NB4 (cell line): Measurements from ENCODE around the gene OSBPL2.

Source experiments
- DNase-seq: peaks from one replicate; pipeline ENCODE4 v3.0.0; 2010; ENCODE audit warnings: low read depth
- H3K4me3 ChIP-seq: one replicate; pipeline ENCODE4 v1.5.1; 2011; ENCODE audit warnings: mild to moderate bottlenecking, low read depth, low read length, moderate library complexity
- MAX ChIP-seq: IDR thresholded peaks from 2 replicates; pipeline ENCODE4 v1.6.1; 2011; ENCODE audit warnings: low read depth, low read length
- MYC ChIP-seq: IDR thresholded peaks from 2 replicates; pipeline ENCODE4 v1.6.1; 2011; ENCODE audit warnings: low read depth, low read length
- POLR2A ChIP-seq: IDR thresholded peaks from 2 replicates; pipeline ENCODE4 v1.6.1; 2011; ENCODE audit warnings: mild to moderate bottlenecking; ENCODE audit not compliant: insufficient read length; ENCODE audit errors: extremely low read depth
- TF ChIP-seq, protein P1 (sequence below): IDR thresholded peaks from one replicate; pipeline ENCODE4 v1.5.1; 2012; ENCODE audit warnings: low read depth, low read length

Gene OSBPL2

GRCh38 chr20:62322492-62323041 lies 84.2 kb downstream of the OSBPL2 start:
- H3K4me3 ChIP-seq, result no peak overlapping the region
- TF ChIP-seq, protein P1, sequence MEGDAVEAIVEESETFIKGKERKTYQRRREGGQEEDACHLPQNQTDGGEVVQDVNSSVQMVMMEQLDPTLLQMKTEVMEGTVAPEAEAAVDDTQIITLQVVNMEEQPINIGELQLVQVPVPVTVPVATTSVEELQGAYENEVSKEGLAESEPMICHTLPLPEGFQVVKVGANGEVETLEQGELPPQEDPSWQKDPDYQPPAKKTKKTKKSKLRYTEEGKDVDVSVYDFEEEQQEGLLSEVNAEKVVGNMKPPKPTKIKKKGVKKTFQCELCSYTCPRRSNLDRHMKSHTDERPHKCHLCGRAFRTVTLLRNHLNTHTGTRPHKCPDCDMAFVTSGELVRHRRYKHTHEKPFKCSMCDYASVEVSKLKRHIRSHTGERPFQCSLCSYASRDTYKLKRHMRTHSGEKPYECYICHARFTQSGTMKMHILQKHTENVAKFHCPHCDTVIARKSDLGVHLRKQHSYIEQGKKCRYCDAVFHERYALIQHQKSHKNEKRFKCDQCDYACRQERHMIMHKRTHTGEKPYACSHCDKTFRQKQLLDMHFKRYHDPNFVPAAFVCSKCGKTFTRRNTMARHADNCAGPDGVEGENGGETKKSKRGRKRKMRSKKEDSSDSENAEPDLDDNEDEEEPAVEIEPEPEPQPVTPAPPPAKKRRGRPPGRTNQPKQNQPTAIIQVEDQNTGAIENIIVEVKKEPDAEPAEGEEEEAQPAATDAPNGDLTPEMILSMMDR, result no peak
- no peak for TF ChIP-seq MYC
- no peak for DNase-seq

- H3K4me3 ChIP-seq, result no peak overlapping the region
- no peak for TF ChIP-seq MYC
- TF ChIP-seq MAX, result no peak
- no peak for TF ChIP-seq POLR2A
- TF ChIP-seq, protein P1, result no peak
- no peak for DNase-seq
Observed at GRCh38 chr20:62323146-62323979, 85.0 kb downstream of the OSBPL2 start.

DNA sequence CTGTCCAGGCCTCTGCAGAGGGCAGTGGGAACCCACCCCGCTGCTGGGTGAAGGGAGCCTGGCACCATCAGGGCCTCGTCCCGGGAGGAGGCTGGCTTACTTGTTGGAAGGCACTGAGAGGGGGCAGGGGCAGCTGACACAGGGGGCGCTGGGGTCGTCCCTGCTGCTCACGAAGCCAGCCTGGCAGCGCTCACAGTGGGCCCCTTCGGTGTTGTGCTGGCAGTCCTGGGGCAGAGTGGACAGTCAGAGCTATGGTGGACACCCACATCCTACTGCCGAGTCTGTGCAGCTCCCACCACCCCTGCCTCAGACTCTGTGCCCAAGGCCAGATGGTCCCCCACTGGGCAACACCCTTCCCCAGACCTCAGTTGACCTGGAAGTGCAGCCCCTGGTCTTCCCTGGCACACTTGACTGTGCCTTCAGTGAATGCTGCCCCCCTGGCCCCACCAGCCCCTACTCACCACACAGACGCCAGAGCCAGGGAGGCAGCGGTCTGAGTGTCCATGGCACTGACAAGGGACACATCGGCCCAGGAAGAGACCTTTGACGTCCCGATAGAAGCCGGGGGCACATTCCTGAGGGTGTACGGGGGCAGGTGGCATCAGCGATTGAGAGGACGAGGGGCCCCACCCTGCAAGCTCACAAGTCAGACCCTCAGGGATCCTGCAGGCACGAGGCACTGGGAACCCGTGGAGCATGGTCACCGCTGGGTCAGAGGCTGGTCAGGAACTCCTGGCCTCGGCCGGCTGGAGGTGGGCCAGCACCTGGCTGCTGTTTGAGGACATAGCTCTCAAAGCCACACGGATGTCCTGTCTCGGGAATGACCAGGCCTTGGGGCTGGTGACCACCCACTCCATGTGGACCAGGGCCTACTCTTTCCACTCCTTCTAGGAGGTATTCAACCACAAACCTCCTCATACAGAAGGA lies 85.9 kb downstream of the OSBPL2 start:
- H3K4me3 ChIP-seq, result no peak overlapping the region
- TF ChIP-seq MYC, result no peak
- TF ChIP-seq, protein P1, result no peak
- TF ChIP-seq MAX, result no peak
- no peak for TF ChIP-seq POLR2A
- DNase-seq, result no peak

DNA sequence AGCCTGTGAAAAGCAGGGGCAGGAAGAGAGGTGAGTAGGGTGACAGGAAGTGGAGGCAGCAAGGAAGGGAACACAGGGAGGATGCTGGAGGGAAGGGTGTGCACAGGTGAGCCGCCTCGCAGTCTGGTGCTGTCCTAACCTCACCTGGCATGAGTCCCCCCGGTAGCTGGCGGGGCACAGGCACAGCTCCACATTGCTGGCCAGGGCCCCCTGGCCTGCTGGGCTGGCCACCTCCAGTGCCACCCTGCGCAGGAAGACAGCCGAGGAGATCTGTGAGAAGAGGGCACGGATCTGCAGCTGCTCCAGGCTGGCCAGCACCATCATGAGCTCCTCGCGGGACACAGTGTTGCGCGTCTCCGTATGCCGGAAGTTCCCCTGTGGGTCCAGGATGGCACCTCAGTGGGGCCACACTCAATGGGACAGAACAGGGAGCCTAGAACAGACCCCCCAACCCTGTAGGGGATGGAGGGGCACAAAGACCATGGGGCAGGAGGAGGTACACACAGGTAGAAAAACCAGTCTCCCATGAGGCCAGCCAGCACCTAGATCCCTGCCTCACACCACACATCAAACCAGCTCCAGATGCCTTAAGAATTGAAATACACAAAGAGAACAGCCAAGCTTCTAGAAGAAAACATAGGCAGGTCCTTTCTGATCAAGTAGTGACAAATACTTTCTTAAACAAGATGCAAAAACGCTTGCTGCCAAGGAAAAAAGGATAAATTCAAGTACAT lies 87.0 kb downstream of the OSBPL2 start:
- TF ChIP-seq MAX (no peak), MYC (no peak), POLR2A (no peak)
- TF ChIP-seq, protein P1, result no peak
- H3K4me3 ChIP-seq, result no peak overlapping the region
- no peak for DNase-seq

DNA sequence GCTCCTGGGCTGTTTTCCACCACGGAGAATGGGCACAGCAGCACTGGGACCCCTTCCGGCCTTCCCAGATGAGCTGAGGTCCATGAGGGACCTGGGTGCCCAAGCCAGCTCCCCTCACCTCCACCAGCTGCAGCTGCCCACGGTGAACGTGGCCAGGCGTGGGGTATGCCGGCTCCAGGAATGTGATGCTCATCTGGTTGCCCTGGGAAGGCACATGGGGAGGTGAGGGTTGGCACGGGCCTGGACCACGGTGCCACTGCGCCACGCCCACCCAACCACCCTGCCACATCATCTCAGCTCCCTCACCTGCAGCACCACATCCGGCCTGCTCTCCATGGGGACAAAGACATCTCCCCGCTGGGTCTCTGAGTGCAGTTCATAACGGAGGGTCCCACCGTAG lies 88.2 kb downstream of the OSBPL2 start:
- DNase-seq, result no peak
- TF ChIP-seq, protein P1, result no peak

More for the DNA sequence above, 88.2 kb downstream of the OSBPL2 start:
- H3K4me3 ChIP-seq, result no peak overlapping the region
